Stimulated activated memory B cell treated with anti-CD40 and anti-IgM and Interleukin-4, amounts not matched to agents 10 μg/mL and 1 μg/mL and 100 μg/mL, for 72 hours (primary cell): ENCODE measurements around the gene IGFBP3.
A peak's percentile ranks its signal among the peaks of the same experiment; 100 is the strongest.

Experiments
- ATAC-seq: fragments of 150-1000 bp; cut with Tn5 transposase; 2 replicates; pipeline ENCODE4 v1.10.0; 2021
- H3K27ac Mint-ChIP-seq: one replicate; pipeline ENCODE4 v1.8.0; 2022; ENCODE audit warnings: mild to moderate bottlenecking, mixed read lengths
- H3K27me3 Mint-ChIP-seq: one replicate; pipeline ENCODE4 v1.8.0; 2022; ENCODE audit warnings: mixed read lengths
- H3K36me3 Mint-ChIP-seq: one replicate; pipeline ENCODE4 v1.8.0; 2022; ENCODE audit warnings: mixed read lengths
- H3K4me1 Mint-ChIP-seq: one replicate; pipeline ENCODE4 v1.8.0; 2022; ENCODE audit warnings: mixed read lengths
- H3K4me3 Mint-ChIP-seq: one replicate; pipeline ENCODE4 v1.8.0; 2022; ENCODE audit warnings: mild to moderate bottlenecking, moderate library complexity, mixed read lengths
- H3K9me3 Mint-ChIP-seq: one replicate; pipeline ENCODE4 v1.8.0; 2022; ENCODE audit warnings: mixed read lengths

IGFBP3 gene

DNA sequence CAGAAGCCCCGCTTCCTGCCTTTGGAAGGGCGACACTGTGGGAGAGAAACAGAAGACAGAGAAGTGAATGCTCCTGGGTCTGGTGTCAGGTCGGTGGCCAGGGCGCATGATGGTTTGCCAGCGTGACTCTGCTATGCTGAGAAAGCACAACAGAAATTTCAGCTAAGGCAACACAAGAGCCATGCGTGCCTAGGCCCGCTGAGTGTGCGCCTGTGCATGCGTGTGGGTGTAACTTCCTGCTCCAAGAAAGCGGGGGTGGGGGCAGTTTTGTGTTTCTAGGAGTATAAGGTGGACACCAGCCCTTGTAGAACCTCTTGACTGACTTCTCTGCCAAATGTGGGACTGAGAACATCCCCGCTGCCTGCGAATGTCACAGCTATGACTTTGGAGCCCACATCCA, 6.2 kb downstream of the IGFBP3 start:
- H3K4me1 Mint-ChIP-seq: peaks cover 6% of the 10 kb centered on the region
- no peaks in the 10 kb centered on the region for H3K9me3 Mint-ChIP-seq
- no peak overlapping the region for H3K27ac Mint-ChIP-seq
- no peak for ATAC-seq
- H3K27me3 Mint-ChIP-seq: peaks cover 59% of the 10 kb centered on the region
- no peak overlapping the region for H3K4me3 Mint-ChIP-seq
- no peaks in the 10 kb centered on the region for H3K36me3 Mint-ChIP-seq

DNA sequence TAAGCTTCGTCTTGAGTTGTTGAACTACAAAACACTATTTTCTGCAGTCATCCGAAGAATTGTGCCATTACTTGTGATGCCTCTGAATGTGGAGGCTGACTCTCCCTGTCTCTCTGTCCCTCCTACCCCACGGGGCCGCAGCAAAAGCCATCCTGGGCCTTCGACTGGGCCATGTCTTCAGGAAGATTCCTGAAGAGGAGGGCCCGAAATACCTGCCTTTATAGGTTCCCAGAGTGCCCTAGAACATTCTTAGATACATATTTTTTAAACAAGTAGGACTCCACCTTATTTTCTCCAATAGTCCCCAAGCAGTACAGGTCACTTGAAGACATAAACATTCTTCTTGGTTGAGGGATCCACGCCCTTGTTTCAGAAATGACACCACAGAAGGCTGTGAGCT, 8.1 kb downstream of the IGFBP3 start:
- Mint-ChIP-seq H3K9me3 (peaks cover 7% of the 10 kb centered on the region), H3K36me3 (no peaks in the 10 kb centered on the region), H3K27me3 (peaks cover 50% of the 10 kb centered on the region), H3K4me1 (peaks cover 5% of the 10 kb centered on the region), H3K4me3 (no peak overlapping the region), H3K27ac (no peak overlapping the region)
- ATAC-seq: no peak

DNA sequence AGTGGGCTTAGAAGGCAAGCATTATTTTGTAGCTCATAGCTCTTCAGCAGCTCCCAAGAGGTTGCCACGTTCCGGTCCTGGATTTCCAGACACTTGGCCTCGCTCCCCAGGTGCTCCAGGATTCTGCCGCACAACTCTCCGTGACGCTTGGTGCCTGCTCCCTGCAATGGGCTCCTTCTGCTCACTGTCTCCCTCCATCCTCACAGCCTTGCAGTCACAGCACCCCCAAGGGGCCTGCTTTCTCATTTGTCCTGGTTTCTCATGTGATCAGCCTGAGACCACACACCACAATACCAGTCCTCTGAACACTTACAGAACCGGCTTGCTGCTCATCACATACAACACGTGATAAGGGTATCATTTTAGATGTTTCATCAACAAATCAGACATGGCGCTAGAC, 9.8 kb downstream of the IGFBP3 start:
- H3K36me3 Mint-ChIP-seq: no peaks in the 10 kb centered on the region
- peaks cover 34% of the 10 kb centered on the region for H3K27me3 Mint-ChIP-seq
- peaks cover 7% of the 10 kb centered on the region for H3K9me3 Mint-ChIP-seq
- H3K27ac Mint-ChIP-seq: no peak overlapping the region
- ATAC-seq: no peak
- no peak overlapping the region for H3K4me3 Mint-ChIP-seq
- H3K4me1 Mint-ChIP-seq: no peaks in the 10 kb centered on the region

DNA sequence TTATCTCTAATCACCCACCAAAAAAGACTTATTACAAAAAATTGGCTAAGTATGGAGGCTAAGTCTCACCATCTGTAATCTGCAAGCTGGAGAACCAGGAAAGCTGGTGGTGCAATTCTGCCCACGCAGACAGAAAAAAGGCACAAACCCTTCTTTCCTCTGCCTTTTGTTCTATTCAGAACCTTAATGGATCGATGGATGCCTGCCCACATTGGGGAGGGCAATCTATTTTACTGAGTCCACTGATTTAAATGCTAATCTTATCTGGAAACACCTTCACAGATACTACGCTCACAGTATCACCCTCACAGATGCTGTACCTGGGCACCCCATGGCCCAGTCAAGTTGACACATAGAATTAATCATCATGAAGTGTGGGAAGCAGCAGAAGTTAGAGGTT, 10.2 kb downstream of the IGFBP3 start:
- no peak for ATAC-seq
- Mint-ChIP-seq H3K4me3 (no peak overlapping the region), H3K27me3 (peaks cover 29% of the 10 kb centered on the region), H3K36me3 (no peaks in the 10 kb centered on the region), H3K9me3 (peaks cover 7% of the 10 kb centered on the region), H3K4me1 (no peaks in the 10 kb centered on the region), H3K27ac (no peak overlapping the region)

DNA sequence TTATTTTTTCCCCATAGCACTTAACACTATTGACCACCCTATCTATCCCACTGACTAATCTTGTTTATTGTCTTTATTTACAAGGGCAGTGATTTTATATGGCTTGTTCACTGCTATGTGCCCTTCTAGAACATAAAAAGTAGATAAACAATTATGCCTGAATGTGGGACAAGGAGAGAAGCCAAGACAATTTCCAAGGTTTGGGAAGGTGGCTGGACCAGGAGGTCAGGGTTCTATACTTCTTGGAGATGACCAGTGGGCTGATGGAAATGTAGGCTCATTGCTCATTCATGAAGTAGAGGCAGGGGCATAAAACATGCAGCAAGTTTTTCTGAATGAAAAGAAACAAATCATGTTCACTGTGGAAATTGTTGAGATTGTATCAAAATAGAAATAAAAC, 11.5 kb downstream of the IGFBP3 start:
- H3K27me3 Mint-ChIP-seq: peaks cover 16% of the 10 kb centered on the region
- peaks cover 7% of the 10 kb centered on the region for H3K9me3 Mint-ChIP-seq
- H3K4me3 Mint-ChIP-seq: no peak overlapping the region
- ATAC-seq: no peak
- no peaks in the 10 kb centered on the region for H3K36me3 Mint-ChIP-seq
- H3K4me1 Mint-ChIP-seq: no peaks in the 10 kb centered on the region
- no peak overlapping the region for H3K27ac Mint-ChIP-seq

DNA sequence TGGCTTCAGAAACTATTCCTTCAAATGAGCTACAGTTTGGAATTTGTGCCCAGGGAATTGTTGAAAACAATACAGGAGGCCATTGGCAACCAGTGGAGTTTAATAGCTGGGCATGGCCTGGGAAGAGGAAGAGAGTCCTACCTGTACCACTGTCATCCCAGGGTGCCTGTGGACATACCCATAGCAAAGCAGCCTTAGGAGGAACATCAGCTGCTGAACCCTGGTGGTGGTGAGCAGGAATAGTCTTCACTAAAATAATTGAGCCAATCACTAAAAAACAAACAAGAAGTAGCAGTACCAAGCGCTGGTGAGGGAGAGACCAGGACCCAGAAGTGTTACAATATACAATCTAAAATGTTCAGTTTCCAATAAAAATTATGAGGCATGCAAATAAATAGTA, 18.3 kb downstream of the IGFBP3 start:
- no peak overlapping the region for H3K4me3 Mint-ChIP-seq
- H3K36me3 Mint-ChIP-seq: no peaks in the 10 kb centered on the region
- ATAC-seq: no peak
- peaks cover 3% of the 10 kb centered on the region for H3K9me3 Mint-ChIP-seq
- H3K4me1 Mint-ChIP-seq: no peaks in the 10 kb centered on the region
- H3K27ac Mint-ChIP-seq: no peak overlapping the region
- H3K27me3 Mint-ChIP-seq: peaks cover 6% of the 10 kb centered on the region

DNA sequence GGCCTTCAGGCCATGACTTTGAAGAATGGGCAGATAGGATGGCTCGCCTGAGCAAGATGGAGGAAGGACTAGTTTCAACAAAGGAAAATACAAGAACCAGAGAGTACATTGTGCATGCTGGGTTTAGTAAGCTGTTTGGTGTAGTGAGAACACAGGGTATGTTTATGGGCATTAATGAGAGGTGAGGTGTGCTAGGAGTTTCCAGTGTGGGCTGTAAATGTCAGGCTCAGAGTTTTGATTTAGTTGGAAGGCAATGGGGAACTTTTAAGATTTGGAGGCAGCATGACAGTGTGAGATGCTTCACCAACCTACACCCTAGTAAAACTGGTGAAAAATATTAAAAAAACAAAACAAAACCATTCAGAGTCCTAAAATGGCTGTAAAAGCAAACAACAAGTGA, 19.5 kb downstream of the IGFBP3 start:
- Mint-ChIP-seq H3K4me1 (no peaks in the 10 kb centered on the region), H3K27ac (no peak overlapping the region), H3K9me3 (peaks cover 3% of the 10 kb centered on the region), H3K27me3 (peaks cover 10% of the 10 kb centered on the region), H3K36me3 (no peaks in the 10 kb centered on the region), H3K4me3 (no peak overlapping the region)
- ATAC-seq: peak; percentile 36

DNA sequence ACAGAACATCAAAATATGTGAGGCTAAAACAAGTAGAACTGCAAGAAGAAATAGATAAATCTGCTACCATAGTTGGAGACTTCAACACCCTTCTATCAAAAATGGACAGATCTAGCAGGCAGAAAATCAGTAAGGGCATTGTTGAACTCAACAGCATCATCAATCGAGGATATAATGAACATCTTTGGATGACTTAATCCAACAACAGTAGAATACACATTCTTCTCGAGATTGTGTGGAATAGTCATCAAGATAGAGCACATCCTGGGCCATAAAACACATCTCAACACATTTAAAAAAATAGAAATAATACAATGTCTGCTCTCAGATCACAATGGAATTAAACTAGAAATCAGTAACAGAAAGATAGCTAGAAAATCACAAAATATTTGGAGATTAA, 22.9 kb downstream of the IGFBP3 start:
- Mint-ChIP-seq H3K9me3 (no peaks in the 10 kb centered on the region), H3K4me3 (no peak overlapping the region), H3K27me3 (peaks cover 38% of the 10 kb centered on the region), H3K4me1 (no peaks in the 10 kb centered on the region), H3K36me3 (no peaks in the 10 kb centered on the region), H3K27ac (no peak overlapping the region)
- ATAC-seq: no peak

DNA sequence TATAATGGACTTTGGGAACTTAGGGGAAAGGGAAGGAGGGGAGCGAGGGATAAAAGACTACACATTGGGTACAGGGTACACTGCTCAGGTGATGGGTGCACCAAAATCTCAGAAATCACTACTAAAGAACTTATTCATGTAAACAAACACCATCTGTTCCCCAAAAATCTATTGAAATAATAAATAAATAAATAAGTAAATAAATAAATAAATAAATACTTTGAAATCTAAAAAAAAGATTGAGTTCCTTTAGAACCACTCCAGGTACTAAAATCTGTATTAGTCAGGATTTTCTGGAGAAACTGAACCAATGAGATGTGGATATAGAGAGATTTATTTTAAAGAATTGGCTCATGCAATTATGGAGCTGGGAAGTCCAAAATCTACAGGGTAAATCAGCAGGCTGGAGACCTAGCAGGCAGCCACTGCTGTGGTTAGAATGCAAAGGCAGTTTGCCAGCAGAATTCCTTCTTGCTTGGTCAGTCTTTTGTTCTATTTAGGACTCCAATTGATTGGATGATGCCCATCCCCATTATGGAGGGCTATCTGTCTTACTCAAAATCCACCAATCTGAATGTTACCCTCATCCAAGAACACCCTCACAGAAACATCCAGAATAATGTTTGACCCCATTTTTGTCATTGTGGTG, 23.9 kb downstream of the IGFBP3 start:
- ATAC-seq: no peak
- Mint-ChIP-seq H3K4me1 (no peaks in the 10 kb centered on the region), H3K36me3 (no peaks in the 10 kb centered on the region), H3K27me3 (peaks cover 38% of the 10 kb centered on the region), H3K27ac (no peak overlapping the region), H3K9me3 (no peaks in the 10 kb centered on the region), H3K4me3 (no peak overlapping the region)

DNA sequence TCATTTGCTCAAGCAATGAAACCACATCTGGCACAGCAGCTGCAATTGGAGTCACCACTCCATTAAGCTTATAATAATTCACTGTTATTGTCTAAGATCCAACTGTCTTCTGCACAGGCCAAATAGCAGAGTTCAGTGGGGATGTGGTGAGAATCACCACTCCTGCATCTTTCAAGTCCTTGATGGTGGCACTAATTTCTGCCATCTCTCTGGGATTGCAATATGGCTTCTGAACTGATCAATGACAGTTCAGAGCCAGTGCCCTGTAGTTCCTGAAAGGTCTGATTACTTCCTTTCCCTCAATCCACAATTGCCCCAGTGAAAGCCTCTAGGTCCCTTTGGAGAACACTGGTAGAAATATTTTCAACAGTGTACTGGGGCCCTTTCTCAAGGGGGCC, 26.4 kb downstream of the IGFBP3 start:
- Mint-ChIP-seq H3K27ac (no peak overlapping the region), H3K9me3 (no peaks in the 10 kb centered on the region), H3K27me3 (peaks cover 54% of the 10 kb centered on the region), H3K36me3 (no peaks in the 10 kb centered on the region), H3K4me1 (no peaks in the 10 kb centered on the region), H3K4me3 (no peak overlapping the region)
- no peak for ATAC-seq

DNA sequence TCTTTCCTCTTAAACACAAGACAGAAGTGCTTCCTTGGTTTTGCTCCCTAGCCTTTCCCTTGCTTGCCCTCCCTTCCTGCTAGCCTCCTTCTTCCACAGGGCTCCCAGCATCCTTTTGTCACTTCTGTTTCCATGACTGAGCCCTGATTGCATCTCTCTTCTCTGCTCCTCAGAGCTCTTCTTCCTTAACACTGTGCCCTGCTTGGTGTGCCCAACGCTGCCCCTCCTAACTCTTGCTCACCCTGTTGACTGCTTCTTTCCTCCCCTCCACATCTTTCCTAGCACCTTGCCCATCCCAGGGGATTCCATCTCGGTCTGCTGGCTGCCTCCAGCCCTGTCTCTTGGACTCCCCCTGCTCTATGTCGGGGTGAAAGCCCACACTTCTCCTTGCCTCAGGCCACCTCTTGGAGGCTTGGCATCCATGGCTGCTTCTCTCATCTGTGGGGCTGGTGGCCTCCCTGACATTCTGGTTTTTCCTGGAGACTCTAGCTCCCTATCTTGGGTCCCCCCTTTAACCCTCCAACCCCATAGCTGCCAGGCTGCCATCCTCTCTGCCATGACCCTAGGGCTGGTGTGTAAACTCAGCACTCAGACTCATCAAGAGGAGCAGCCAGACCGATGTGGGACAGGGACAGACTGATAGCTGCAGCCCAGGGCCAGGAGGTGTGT, 26.9 kb downstream of the IGFBP3 start:
- Mint-ChIP-seq H3K4me1 (no peaks in the 10 kb centered on the region), H3K27me3 (peaks cover 59% of the 10 kb centered on the region), H3K36me3 (no peaks in the 10 kb centered on the region), H3K27ac (no peak overlapping the region), H3K4me3 (no peak overlapping the region), H3K9me3 (no peaks in the 10 kb centered on the region)
- ATAC-seq: no peak

DNA sequence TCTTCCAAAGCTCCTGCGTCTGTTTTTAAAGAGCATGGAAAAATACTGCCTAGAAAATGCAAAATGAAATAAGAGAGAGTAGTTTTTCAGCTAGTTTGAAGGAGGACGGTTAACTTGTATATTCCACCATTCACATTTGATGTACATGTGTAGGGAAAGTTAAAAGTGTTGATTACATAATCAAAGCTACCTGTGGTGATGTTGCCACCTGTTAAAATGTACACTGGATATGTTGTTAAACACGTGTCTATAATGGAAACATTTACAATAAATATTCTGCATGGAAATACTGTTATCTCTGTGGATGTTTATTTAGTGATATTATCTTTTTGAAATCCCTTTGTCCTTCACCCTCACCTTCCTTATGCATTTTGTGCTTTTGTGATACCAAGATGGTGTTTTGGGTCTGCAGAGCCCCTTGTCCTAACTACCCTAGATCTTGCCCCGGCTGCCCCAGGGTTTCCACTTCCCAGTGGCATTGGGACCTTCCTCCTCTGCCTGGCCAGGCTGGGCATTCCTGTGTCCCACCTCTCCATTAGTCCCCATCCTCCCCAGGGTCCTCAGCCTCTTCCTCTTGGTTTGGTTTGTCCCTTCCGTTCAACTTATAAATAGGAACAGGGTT, 27.6 kb downstream of the IGFBP3 start:
- Mint-ChIP-seq H3K27ac (no peak overlapping the region), H3K4me1 (no peaks in the 10 kb centered on the region), H3K9me3 (no peaks in the 10 kb centered on the region), H3K27me3 (peaks cover 62% of the 10 kb centered on the region), H3K36me3 (no peaks in the 10 kb centered on the region), H3K4me3 (no peak overlapping the region)
- ATAC-seq: no peak

DNA sequence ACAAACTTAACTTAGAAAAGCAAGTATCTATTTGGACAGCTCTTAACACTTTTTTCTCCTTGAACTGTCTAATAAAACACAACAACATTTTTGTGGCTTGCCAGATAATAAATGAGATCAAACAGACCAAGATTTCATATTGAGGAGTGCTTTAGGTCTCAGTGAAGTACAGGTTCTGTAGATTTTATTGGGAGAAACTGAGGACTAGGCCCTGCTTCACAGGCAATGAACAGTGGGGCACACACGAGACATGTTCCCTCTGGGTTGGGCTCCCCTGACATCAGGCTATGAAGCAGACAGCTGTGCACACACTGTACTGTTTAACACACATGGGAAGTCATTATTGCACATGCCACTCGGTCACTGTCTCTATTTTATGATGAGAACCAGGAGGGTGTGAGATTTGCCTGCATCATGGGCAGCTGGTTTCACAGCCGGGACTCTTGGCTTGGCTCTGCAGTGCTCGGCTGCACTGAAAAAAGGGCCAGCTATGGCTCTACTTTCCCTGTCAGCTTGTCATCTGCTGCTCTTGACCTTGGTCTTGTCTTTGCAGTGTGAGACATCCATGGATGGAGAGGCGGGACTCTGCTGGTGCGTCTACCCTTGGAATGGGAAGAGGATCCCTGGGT, 28.6 kb downstream of the IGFBP3 start:
- H3K9me3 Mint-ChIP-seq: no peaks in the 10 kb centered on the region
- no peaks in the 10 kb centered on the region for H3K36me3 Mint-ChIP-seq
- no peak for ATAC-seq
- no peak overlapping the region for H3K4me3 Mint-ChIP-seq
- H3K4me1 Mint-ChIP-seq: no peaks in the 10 kb centered on the region
- no peak overlapping the region for H3K27ac Mint-ChIP-seq
- H3K27me3 Mint-ChIP-seq: peaks cover 53% of the 10 kb centered on the region

DNA sequence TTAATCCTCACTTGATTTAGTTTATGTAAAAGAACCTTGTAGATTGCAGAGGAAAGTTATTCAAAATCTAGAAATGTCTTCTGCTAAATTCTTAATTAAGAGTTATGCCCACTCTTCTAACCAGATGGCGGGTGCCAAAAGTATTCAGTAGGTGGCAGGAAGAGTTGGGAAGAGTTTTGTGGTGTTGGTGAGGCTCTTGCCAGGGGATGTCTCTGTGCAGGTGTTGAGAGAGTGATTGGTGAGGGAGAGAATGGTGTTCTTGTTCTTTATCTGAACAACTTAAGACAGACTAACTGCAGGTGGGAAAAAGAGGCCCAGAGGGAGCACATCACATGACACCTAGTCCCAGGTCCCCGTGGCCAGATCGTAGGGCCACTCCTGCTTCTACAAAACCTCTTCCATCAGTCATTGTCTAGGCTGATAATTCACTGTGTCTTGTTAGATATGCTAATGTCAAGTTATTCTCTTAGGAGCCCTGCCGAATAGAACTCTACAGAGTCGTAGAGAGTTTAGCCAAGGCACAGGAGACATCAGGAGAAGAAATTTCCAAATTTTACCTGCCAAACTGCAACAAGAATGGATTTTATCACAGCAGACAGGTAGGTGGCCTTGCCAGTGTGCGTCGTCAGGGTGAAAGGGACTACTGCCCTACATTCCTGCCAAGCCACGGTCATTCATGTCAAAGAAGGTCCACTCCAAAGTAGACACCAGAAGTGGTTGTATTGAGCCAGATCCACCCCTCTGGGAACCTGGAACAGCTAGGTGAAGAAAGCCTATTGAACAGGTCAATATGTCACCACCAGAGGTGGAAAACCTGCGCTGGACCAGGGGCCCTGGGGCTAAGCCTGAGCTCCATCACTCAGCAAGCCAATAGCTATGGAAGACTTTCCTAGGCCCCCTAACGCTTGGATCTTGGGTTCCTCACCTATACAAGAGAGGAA, 29.3 kb downstream of the IGFBP3 start:
- Mint-ChIP-seq H3K27me3 (peaks cover 53% of the 10 kb centered on the region), H3K36me3 (no peaks in the 10 kb centered on the region), H3K4me3 (no peak overlapping the region), H3K9me3 (no peaks in the 10 kb centered on the region), H3K4me1 (no peaks in the 10 kb centered on the region), H3K27ac (no peak overlapping the region)
- no peak for ATAC-seq

DNA sequence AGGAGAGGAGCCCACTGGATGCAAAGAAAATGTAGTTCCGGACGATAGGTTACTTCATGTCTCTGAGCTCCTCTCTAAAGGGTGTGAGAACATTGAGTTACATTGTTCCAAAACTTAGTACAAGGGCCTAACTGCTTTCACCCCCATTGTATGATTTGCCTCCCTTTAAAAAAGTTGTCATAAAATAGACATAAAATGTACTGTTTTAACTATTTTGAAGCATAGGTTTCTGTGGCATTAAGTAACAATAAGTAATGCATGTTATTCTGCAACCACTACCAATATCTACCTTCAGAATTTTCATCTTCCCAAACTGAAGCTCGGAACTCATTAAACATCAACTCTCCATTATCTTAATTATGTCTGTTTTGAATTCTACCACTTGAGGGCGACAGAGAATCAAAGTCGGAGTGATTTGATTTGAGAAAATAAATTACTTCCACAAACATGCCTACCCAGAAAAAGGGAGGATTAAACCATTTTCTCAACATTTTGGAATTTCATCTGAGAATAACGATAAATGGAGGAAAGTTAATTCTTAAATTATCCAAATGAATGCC, 30.1 kb downstream of the IGFBP3 start:
- no peak overlapping the region for H3K27ac Mint-ChIP-seq
- no peak overlapping the region for H3K4me3 Mint-ChIP-seq
- no peaks in the 10 kb centered on the region for H3K36me3 Mint-ChIP-seq
- ATAC-seq: no peak
- H3K4me1 Mint-ChIP-seq: no peaks in the 10 kb centered on the region
- peaks cover 51% of the 10 kb centered on the region for H3K27me3 Mint-ChIP-seq
- no peaks in the 10 kb centered on the region for H3K9me3 Mint-ChIP-seq
